Measurements from ENCODE around the gene ZSWIM4.

Gene ZSWIM4

DNA sequence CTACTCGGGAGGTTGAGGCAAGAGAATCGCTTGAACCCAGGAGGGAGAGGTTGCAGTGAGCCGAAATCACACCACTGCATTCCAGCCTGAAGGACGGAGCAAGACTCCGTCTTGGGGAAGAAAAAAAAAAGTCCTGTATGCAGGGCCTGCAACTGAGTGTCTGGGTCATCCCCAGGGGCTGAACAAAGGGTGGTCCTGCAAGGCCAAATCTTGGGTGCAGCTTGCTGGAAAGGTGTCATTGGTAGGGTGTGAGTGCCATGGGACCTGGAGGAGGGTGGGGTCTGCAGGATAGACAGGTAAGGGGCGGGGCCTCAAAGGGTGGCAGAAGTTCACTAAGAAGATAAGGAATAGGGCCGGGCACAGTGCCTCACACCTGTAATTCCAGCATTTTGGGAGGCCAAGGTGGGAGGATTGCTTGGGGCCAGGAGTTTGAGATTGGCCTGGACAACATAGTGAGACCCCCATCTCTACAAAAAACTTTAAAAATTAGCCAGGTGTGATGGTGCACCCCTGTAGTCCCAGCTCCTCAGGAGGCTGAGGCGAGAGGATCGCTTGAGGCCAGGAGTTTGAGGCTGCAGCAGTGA, 31.5 kb downstream of the ZSWIM4 start:
- no peak overlapping the region for H3K4me3 ChIP-seq (ENCODE audit: low read depth, low read length)
- TF ChIP-seq, protein P1, sequence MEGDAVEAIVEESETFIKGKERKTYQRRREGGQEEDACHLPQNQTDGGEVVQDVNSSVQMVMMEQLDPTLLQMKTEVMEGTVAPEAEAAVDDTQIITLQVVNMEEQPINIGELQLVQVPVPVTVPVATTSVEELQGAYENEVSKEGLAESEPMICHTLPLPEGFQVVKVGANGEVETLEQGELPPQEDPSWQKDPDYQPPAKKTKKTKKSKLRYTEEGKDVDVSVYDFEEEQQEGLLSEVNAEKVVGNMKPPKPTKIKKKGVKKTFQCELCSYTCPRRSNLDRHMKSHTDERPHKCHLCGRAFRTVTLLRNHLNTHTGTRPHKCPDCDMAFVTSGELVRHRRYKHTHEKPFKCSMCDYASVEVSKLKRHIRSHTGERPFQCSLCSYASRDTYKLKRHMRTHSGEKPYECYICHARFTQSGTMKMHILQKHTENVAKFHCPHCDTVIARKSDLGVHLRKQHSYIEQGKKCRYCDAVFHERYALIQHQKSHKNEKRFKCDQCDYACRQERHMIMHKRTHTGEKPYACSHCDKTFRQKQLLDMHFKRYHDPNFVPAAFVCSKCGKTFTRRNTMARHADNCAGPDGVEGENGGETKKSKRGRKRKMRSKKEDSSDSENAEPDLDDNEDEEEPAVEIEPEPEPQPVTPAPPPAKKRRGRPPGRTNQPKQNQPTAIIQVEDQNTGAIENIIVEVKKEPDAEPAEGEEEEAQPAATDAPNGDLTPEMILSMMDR (IDR thresholded peaks at IDR 0.05; ENCODE audit: insufficient read depth, low read depth, low read length, missing control alignments): no peak
- DNase-seq (ENCODE audit: low read depth): no peak

DNA sequence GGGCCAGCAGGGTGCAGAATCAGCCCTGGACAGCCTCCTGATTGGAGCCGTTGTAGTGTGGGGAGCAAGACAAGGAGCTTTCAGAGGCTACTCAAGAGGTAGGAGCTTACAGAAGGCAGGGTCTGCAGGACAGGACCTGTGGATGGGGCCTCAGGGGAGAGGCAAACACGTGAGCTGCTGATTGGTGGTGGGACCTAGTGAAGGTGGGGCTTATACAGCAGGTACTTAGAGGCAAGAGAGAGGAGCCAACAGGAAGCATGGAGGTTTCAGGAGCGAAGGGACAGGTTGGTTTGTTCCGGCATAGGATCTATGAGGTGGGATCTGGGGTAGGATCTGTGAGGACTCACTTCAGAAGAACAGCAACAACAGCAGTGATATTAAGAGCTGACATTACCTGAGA, 32.4 kb downstream of the ZSWIM4 start:
- no peak overlapping the region for H3K4me3 ChIP-seq (ENCODE audit: low read depth, low read length)
- TF ChIP-seq, protein P1 (IDR thresholded peaks at IDR 0.05; ENCODE audit: insufficient read depth, low read depth, low read length, missing control alignments): no peak
- DNase-seq (ENCODE audit: low read depth): no peak

DNA sequence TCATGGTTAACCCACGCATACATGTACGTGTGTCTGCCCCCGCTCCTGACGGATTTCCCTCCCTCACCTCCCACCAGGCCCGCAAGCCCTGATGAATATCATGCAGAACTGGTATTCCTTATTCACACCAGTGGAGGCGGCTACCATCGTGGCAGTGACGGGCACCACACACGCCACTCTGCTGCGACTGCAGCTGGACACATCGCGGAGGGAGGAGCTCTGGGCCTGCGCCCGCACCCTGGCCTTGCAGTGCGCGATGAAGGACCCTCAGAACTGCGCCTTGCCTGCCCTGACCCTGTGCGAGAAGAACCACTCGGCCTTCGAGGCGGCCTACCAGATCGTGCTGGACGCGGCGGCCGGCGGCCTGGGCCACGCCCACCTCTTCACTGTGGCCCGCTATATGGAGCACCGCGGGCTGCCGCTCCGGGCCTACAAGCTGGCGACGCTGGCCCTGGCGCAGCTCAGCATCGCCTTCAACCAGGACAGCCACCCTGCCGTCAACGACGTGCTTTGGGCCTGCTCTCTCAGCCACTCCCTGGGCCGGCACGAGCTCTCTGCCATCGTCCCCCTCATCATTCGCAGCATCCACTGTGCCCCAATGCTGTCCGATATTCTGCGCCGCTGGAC, 35.0 kb downstream of the ZSWIM4 start:
- H3K4me3 ChIP-seq (ENCODE audit: low read depth, low read length): no peak overlapping the region
- no peak for DNase-seq (ENCODE audit: low read depth)
- TF ChIP-seq, protein P1 (IDR thresholded peaks at IDR 0.05; ENCODE audit: insufficient read depth, low read depth, low read length, missing control alignments): no peak

DNA sequence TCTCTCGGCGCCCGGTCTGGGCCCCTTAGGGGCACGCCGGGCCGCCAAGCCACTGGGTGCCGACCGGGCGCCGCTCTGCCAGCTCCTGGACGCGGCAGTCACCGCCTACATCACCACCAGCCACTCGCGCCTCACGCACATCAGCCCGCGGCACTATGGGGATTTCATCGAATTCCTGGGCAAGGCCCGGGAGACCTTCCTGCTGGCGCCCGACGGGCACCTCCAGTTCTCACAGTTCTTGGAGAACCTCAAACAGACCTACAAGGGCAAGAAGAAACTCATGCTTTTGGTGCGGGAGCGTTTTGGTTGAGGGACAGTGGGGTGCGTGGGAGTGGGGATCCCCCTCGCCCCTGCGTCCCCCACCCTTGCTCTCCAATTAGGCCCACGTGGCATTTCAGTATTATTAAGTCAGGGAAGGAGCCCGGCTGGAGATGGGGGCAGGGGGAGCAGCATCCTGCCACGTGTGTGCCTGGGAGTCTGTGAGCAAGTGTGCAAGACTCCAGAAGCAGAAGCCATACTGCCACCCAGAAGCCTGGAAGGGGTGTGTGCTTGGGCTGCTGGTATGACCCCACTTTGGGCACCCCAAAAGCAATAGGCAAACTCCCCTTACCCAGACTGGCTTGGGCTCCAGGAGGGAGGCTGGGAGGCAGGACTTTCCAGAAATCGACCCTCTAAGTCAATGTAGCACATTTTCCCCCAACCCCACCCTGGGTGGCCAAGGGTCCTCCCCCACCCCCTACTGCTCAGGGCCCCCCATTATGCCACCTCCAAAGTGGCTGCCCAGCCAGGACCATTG, 35.7 kb downstream of the ZSWIM4 start:
- no peak overlapping the region for H3K4me3 ChIP-seq (ENCODE audit: low read depth, low read length)
- DNase-seq (ENCODE audit: low read depth): no peak
- TF ChIP-seq, protein P1 (IDR thresholded peaks at IDR 0.05; ENCODE audit: insufficient read depth, low read depth, low read length, missing control alignments): no peak

DNA sequence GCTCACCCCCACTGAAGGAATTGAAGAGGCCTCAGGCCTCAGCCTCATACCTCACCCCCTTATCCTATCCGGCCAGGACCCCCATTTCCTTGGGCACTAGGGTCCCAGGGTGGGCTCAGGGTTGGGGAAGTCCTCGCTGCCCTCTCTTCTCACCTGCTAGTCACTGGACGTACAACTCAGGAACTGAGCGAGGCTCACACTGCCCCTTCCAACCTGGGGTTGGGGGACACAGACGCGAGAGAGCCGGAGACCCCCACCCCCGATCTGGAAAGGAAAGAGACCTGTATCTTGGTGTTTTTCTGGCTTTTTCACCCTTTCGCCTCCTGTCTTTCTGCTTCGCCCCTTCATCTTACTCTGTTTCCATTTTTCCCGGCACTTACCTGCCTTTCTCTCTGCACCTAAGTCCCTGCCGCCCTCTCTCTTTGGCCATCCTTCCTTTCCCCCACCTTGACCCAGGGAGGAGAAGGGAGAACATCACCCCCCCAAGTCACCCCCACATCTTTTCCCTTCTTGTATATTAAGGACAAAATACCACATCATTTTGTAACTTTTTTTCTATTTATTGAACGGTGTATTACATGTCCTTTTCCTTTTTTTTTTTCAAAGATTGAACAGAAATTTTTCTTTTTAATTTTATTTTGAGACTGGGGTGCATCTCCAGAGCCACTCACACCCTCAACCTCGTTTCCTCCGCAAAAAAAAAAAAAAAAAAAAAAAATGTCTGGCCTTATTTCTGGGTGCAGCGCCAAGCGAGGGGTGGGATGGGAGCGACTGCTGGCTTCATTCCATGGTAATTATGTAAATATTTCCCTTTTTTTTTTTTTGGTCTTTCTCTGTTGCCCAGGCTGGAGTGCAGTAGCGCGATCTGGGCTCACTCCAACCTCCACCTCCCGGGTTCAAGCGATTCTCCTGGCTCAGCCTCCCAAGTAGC, 36.6 kb downstream of the ZSWIM4 start:
- H3K4me3 ChIP-seq (ENCODE audit: low read depth, low read length): no peak overlapping the region
- TF ChIP-seq, protein P1 (IDR thresholded peaks at IDR 0.05; ENCODE audit: insufficient read depth, low read depth, low read length, missing control alignments): no peak
- DNase-seq (ENCODE audit: low read depth): no peak

All from GM12865 (cell line).